Type B pancreatic cell (in vitro differentiated cells): ENCODE results near the gene CMKLR1. TPM values are rescaled to one million over a fixed set of nuclear protein-coding genes. Genes with fewer than 3 reads are reported as not detected.

Source experiments
- DNase-seq: peaks from one replicate; pipeline ENCODE4 v3.0.0; 2021; ENCODE audit warnings: mixed read lengths; ENCODE audit not compliant: unreplicated experiment; ENCODE audit errors: extremely low spot score
- H3K27ac Mint-ChIP-seq: 2 replicates; pipeline ENCODE4 v1.8.0; 2021; ENCODE audit warnings: mild to moderate bottlenecking, mixed read lengths
- H3K27me3 Mint-ChIP-seq: 2 replicates; pipeline ENCODE4 v1.8.0; 2021; ENCODE audit warnings: mixed read lengths
- H3K36me3 Mint-ChIP-seq: 2 replicates; pipeline ENCODE4 v1.8.0; 2021; ENCODE audit warnings: mixed read lengths
- H3K4me1 Mint-ChIP-seq: one replicate; pipeline ENCODE4 v1.8.0; 2021; ENCODE audit warnings: mixed read lengths; ENCODE audit not compliant: unreplicated experiment
- H3K4me3 Mint-ChIP-seq: 2 replicates; pipeline ENCODE4 v1.8.0; 2021; ENCODE audit warnings: mild to moderate bottlenecking, mixed read lengths
- H3K9me3 Mint-ChIP-seq: 2 replicates; pipeline ENCODE4 v1.8.0; 2021; ENCODE audit warnings: mixed read lengths
- CTCF ChIP-seq: fragments of 200-600 bp; sonication (generic); conservative IDR thresholded peaks from 2 replicates; pipeline ENCODE4 v1.5.0; 2021; ENCODE audit warnings: antibody characterized with exemption, mild to moderate bottlenecking
- total RNA-seq: library from RNA; stranded (reverse); gene quantifications from 2 replicates; pipeline ENCODE4 v1.2.1, GENCODE V29; 2021; ENCODE audit warnings: low replicate concordance

The CMKLR1 gene
- total RNA-seq, 1 donor from 2014 or later = 0.97 TPM

- peaks cover 3% of the 10 kb centered on the region for H3K4me1 Mint-ChIP-seq
- no peaks in the 10 kb centered on the region for H3K36me3 Mint-ChIP-seq
- H3K27me3 Mint-ChIP-seq = peaks cover 19% of the 10 kb centered on the region
- peaks cover 12% of the 10 kb centered on the region for H3K9me3 Mint-ChIP-seq
- no peak overlapping the region for H3K4me3 Mint-ChIP-seq
- no peak overlapping the region for H3K27ac Mint-ChIP-seq
- no peak for TF ChIP-seq CTCF
- DNase-seq = no peak
Measured at GRCh38 chr12:108380382-108380781, 41.3 kb upstream of the CMKLR1 start.

GRCh38 chr12:108379823-108380222 lies 40.7 kb upstream of the CMKLR1 start:
- Mint-ChIP-seq H3K36me3 (no peaks in the 10 kb centered on the region), H3K4me3 (no peak overlapping the region), H3K9me3 (peaks cover 12% of the 10 kb centered on the region), H3K4me1 (peaks cover 3% of the 10 kb centered on the region), H3K27me3 (peaks cover 19% of the 10 kb centered on the region), H3K27ac (no peak overlapping the region)
- no peak for DNase-seq
- no peak for TF ChIP-seq CTCF

- Mint-ChIP-seq H3K36me3 (no peaks in the 10 kb centered on the region), H3K27ac (no peak overlapping the region), H3K9me3 (peaks cover 12% of the 10 kb centered on the region), H3K4me3 (no peak overlapping the region), H3K27me3 (peaks cover 19% of the 10 kb centered on the region), H3K4me1 (peaks cover 3% of the 10 kb centered on the region)
- TF ChIP-seq CTCF = no peak
- DNase-seq = no peak
Measured at GRCh38 chr12:108378926-108379325, 39.8 kb upstream of the CMKLR1 start.

- H3K27ac Mint-ChIP-seq = no peak overlapping the region
- no peak for DNase-seq
- TF ChIP-seq CTCF = no peak
- H3K36me3 Mint-ChIP-seq = no peaks in the 10 kb centered on the region
- no peak overlapping the region for H3K4me3 Mint-ChIP-seq
- peaks cover 2% of the 10 kb centered on the region for H3K4me1 Mint-ChIP-seq
- H3K27me3 Mint-ChIP-seq = peaks cover 13% of the 10 kb centered on the region
- peaks cover 16% of the 10 kb centered on the region for H3K9me3 Mint-ChIP-seq
Measured at GRCh38 chr12:108377260-108377659, 38.1 kb upstream of the CMKLR1 start.

- no peaks in the 10 kb centered on the region for H3K36me3 Mint-ChIP-seq
- H3K4me3 Mint-ChIP-seq = no peak overlapping the region
- no peak for DNase-seq
- H3K9me3 Mint-ChIP-seq = peaks cover 16% of the 10 kb centered on the region
- H3K27ac Mint-ChIP-seq = no peak overlapping the region
- TF ChIP-seq CTCF = no peak
- peaks cover 8% of the 10 kb centered on the region for H3K27me3 Mint-ChIP-seq
- H3K4me1 Mint-ChIP-seq = no peaks in the 10 kb centered on the region
Measured at GRCh38 chr12:108375986-108376663, 37.0 kb upstream of the CMKLR1 start.
